Measurements from ENCODE around the gene MAP2K3.
A peak's percentile ranks its signal among the peaks of the same experiment; 100 is the strongest.

The MAP2K3 gene

DNA sequence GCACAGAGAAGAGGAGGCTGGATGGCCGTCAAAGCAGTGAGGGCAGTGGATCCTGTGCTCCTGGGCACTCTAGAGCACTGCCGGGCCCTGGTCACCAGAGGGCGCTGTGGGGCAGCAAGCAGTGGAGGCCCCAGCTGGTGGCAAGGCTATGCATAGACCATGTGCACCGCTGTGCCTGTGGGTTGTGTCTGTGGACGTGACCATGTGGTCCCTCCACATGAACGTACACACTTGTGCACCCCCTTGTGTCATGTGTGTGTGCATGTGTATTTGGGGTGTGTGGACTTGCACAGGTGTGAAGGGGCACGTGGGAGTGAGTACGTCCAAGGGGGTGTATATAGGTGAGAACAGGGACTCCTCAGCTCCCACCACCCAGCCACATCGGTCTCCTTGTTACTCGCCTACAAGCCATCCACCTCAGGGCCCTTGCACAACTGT is 4.4 kb upstream of the MAP2K3 start:
- Histone ChIP-seq H3K4me3 (ENCODE audit: low read length in 2 of 2) (no peak overlapping the region), H3K9me3 (replicated peaks in 1 of 2; ENCODE audit: control insufficient read depth in 2 of 2, insufficient read depth in 1 of 2, low read depth in 1 of 2, low read length in 2 of 2) (no peaks in the 10 kb centered on the region), H2AFZ (ENCODE audit: low read length) (peak overlapping the region; percentile 63), H2BK5ac (ENCODE audit: low read length) (no peak overlapping the region), H3K18ac (ENCODE audit: low read length) (peak overlapping the region; percentile 74), H3K27me3 (ENCODE audit: control insufficient read depth in 3 of 3, insufficient read depth in 3 of 3, low read depth in 1 of 3, low read length in 3 of 3) (peaks cover 2 to 62% (median 38%) of the 10 kb centered on the region in 3 experiments), H2AK5ac (ENCODE audit: low read depth, low read length) (peak overlapping the region; percentile 47), H4K8ac (ENCODE audit: low read depth, low read length) (no peak overlapping the region), H3K36me3 (replicated peaks in 1 of 2; ENCODE audit: control insufficient read depth in 2 of 2, insufficient read depth in 2 of 2, low read length in 2 of 2) (no peaks in the 10 kb centered on the region), H3K23ac (ENCODE audit: low read depth, low read length, poor library complexity) (no peak overlapping the region), H3K14ac (ENCODE audit: low read length) (no peak overlapping the region), H3K4me2 (ENCODE audit: insufficient read depth, low read length, poor library complexity, severe bottlenecking) (no peak overlapping the region), H2BK15ac (ENCODE audit: low read length) (no peak overlapping the region), H3K4me1 (ENCODE audit: control insufficient read depth in 2 of 2, insufficient read depth in 1 of 2, low read depth in 1 of 2, low read length in 2 of 2) (peaks cover 4 to 10% of the 10 kb centered on the region in 2 donors), H2BK120ac (ENCODE audit: low read depth, low read length) (no peak overlapping the region), H3K9ac (ENCODE audit: low read depth, low read length, poor library complexity) (peak overlapping the region; percentile 61), H3K79me1 (ENCODE audit: low read depth, low read length) (peaks cover under 1% of the 10 kb centered on the region), H3K4ac (ENCODE audit: low read length) (no peak overlapping the region), H2BK12ac (ENCODE audit: low read length) (no peak overlapping the region), H3K27ac (replicated peaks; ENCODE audit: low read length) (no peak overlapping the region), H4K91ac (ENCODE audit: low read depth, low read length, poor library complexity) (no peak overlapping the region)
- DNase-seq (ENCODE audit: low spot score): peak; percentile 72
- no CpG with 5 or more reads among the region's 10 CpGs for WGBS, 2 donors (ENCODE audit: extremely low coverage in 2 of 2, insufficient read length in 2 of 2, insufficient replicate concordance in 1 of 2)

DNA sequence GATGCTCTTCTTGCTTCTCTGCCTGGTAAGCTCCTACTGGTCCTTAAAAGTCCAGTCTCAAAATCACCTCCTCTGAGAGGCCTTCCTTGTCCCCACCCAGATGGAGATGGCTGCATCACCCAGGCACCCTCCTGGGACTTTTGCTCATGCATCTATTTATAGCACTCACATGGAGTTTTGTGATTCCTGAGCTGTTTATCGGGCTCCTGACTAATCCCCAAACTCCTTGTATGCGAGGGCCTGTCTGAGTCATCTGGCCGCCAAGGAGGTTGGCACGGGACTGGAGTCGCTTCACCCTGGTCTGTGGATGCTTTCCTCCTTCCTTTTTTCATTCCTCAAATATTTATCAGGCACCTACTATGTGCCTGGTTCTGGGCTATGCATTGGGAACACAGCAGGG is 2.3 kb upstream of the MAP2K3 start:
- H3K4me3 ChIP-seq (ENCODE audit: low read length in 2 of 2): no peak overlapping the region
- no peak overlapping the region for H3K14ac ChIP-seq (ENCODE audit: low read length)
- no peak overlapping the region for H2BK5ac ChIP-seq (ENCODE audit: low read length)
- H3K27me3 ChIP-seq (ENCODE audit: control insufficient read depth in 3 of 3, insufficient read depth in 3 of 3, low read depth in 1 of 3, low read length in 3 of 3): peaks cover 0 to 49% (median 22%) of the 10 kb centered on the region in 3 experiments
- no peak overlapping the region for H4K91ac ChIP-seq (ENCODE audit: low read depth, low read length, poor library complexity)
- no peak overlapping the region for H2AK5ac ChIP-seq (ENCODE audit: low read depth, low read length)
- H3K27ac ChIP-seq (replicated peaks; ENCODE audit: low read length): no peak overlapping the region
- H2BK120ac ChIP-seq (ENCODE audit: low read depth, low read length): no peak overlapping the region
- H2BK12ac ChIP-seq (ENCODE audit: low read length): no peak overlapping the region
- peaks cover 12 to 24% of the 10 kb centered on the region in 2 donors for H3K4me1 ChIP-seq (ENCODE audit: control insufficient read depth in 2 of 2, insufficient read depth in 1 of 2, low read depth in 1 of 2, low read length in 2 of 2)
- no peak overlapping the region for H4K8ac ChIP-seq (ENCODE audit: low read depth, low read length)
- H3K4me2 ChIP-seq (ENCODE audit: insufficient read depth, low read length, poor library complexity, severe bottlenecking): no peak overlapping the region
- H3K9ac ChIP-seq (ENCODE audit: low read depth, low read length, poor library complexity): no peak overlapping the region
- H3K36me3 ChIP-seq (replicated peaks in 1 of 2; ENCODE audit: control insufficient read depth in 2 of 2, insufficient read depth in 2 of 2, low read length in 2 of 2): no peaks in the 10 kb centered on the region
- no peak overlapping the region for H2AFZ ChIP-seq (ENCODE audit: low read length)
- no CpG with 5 or more reads among the region's 5 CpGs for WGBS, 2 donors (ENCODE audit: extremely low coverage in 2 of 2, insufficient read length in 2 of 2, insufficient replicate concordance in 1 of 2)
- no peak overlapping the region for H2BK15ac ChIP-seq (ENCODE audit: low read length)
- no peak overlapping the region for H3K18ac ChIP-seq (ENCODE audit: low read length)
- no peak overlapping the region for H3K4ac ChIP-seq (ENCODE audit: low read length)
- H3K79me1 ChIP-seq (ENCODE audit: low read depth, low read length): peaks cover 1% of the 10 kb centered on the region
- DNase-seq (ENCODE audit: low spot score): no peak
- no peak overlapping the region for H3K23ac ChIP-seq (ENCODE audit: low read depth, low read length, poor library complexity)
- no peaks in the 10 kb centered on the region for H3K9me3 ChIP-seq (replicated peaks in 1 of 2; ENCODE audit: control insufficient read depth in 2 of 2, insufficient read depth in 1 of 2, low read depth in 1 of 2, low read length in 2 of 2)

DNA sequence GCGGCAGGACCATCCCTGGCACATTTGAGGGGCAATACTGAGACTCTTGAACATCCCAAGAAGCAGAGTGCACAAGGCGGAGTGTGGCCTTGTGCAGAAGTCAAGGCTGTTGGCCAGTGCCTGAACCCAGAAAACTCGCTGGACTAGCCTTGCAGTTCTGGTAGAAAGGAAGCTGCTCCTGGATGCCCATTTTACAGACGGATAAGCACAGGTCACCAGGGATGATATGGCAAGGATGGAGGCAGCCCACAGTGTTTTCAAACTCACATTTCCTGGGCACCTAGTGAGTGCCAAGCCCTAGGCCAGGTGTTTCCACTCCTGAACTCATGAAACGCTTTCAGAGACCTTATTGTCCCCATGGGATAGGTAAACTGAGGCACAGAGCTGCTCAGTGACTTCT is 1.7 kb upstream of the MAP2K3 start:
- Histone ChIP-seq H3K4ac (ENCODE audit: low read length) (no peak overlapping the region), H4K91ac (ENCODE audit: low read depth, low read length, poor library complexity) (no peak overlapping the region), H3K27me3 (ENCODE audit: control insufficient read depth in 3 of 3, insufficient read depth in 3 of 3, low read depth in 1 of 3, low read length in 3 of 3) (peaks cover 0 to 44% (median 20%) of the 10 kb centered on the region in 3 experiments), H3K23ac (ENCODE audit: low read depth, low read length, poor library complexity) (no peak overlapping the region), H2AK5ac (ENCODE audit: low read depth, low read length) (peak overlapping the region; percentile 30), H3K18ac (ENCODE audit: low read length) (no peak overlapping the region), H3K4me2 (ENCODE audit: insufficient read depth, low read length, poor library complexity, severe bottlenecking) (no peak overlapping the region), H3K36me3 (replicated peaks in 1 of 2; ENCODE audit: control insufficient read depth in 2 of 2, insufficient read depth in 2 of 2, low read length in 2 of 2) (no peaks in the 10 kb centered on the region), H4K8ac (ENCODE audit: low read depth, low read length) (no peak overlapping the region), H3K14ac (ENCODE audit: low read length) (no peak overlapping the region), H3K4me1 (ENCODE audit: control insufficient read depth in 2 of 2, insufficient read depth in 1 of 2, low read depth in 1 of 2, low read length in 2 of 2) (peaks cover 12 to 24% of the 10 kb centered on the region in 2 donors), H2BK15ac (ENCODE audit: low read length) (no peak overlapping the region), H3K9ac (ENCODE audit: low read depth, low read length, poor library complexity) (no peak overlapping the region), H2BK12ac (ENCODE audit: low read length) (no peak overlapping the region), H3K27ac (replicated peaks; ENCODE audit: low read length) (no peak overlapping the region), H2BK5ac (ENCODE audit: low read length) (peak overlapping the region; percentile 11), H3K79me1 (ENCODE audit: low read depth, low read length) (peaks cover 1% of the 10 kb centered on the region), H2BK120ac (ENCODE audit: low read depth, low read length) (no peak overlapping the region), H3K9me3 (replicated peaks in 1 of 2; ENCODE audit: control insufficient read depth in 2 of 2, insufficient read depth in 1 of 2, low read depth in 1 of 2, low read length in 2 of 2) (no peaks in the 10 kb centered on the region), H2AFZ (ENCODE audit: low read length) (no peak overlapping the region), H3K4me3 (ENCODE audit: low read length in 2 of 2) (no peak overlapping the region)
- WGBS, 2 donors (ENCODE audit: extremely low coverage in 2 of 2, insufficient read length in 2 of 2, insufficient replicate concordance in 1 of 2): no CpG with 5 or more reads among the region's 5 CpGs
- no peak for DNase-seq (ENCODE audit: low spot score)

DNA sequence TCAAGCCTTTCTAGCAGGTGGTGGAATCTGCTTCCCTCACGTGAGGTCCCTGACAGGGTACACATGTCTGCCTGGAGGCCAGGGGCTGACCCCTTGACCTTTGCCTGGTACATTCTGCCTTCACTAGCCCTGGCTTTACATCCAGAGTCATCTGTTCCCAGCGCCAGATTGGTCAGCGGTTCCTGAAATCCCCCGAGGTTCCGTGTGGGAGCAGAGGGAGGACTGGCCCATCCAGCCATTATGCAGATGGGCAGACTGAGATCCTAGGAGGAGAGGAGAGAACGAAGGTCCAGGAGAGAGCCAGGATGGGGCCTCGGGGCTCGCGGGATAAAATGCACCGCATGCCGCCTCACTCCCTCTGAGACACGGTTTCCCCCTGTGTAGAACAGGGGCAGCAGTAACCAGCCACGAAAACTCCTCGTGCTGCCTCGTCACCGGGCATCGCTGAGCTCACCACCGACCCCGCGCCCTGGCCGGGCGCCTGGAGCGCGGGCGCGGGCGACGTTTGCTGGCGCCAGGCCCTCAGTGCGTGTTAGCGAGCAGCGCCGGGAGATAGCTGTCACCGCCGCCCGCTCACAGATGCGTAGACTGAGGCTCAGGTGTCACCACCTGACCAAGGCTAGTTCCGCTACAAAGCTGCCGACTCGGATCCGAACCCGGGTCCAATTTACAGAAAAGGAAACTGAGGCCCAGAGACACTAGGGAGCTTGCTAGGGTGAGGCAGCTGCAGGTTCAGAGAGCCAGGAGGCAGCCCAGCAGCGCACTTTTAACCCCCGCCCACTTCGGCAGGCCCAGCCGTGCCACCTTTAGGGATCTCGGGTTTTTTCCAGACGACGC is 811 bp upstream of the MAP2K3 start:
- Histone ChIP-seq H3K4ac (ENCODE audit: low read length) (no peak overlapping the region), H3K9me3 (replicated peaks in 1 of 2; ENCODE audit: control insufficient read depth in 2 of 2, insufficient read depth in 1 of 2, low read depth in 1 of 2, low read length in 2 of 2) (no peaks in the 10 kb centered on the region), H2BK120ac (ENCODE audit: low read depth, low read length) (no peak overlapping the region), H4K8ac (ENCODE audit: low read depth, low read length) (no peak overlapping the region), H3K36me3 (replicated peaks in 1 of 2; ENCODE audit: control insufficient read depth in 2 of 2, insufficient read depth in 2 of 2, low read length in 2 of 2) (no peaks in the 10 kb centered on the region), H2BK15ac (ENCODE audit: low read length) (no peak overlapping the region), H2AFZ (ENCODE audit: low read length) (peak overlapping the region; percentile 96), H3K9ac (ENCODE audit: low read depth, low read length, poor library complexity) (peak overlapping the region; percentile 14), H3K4me3 (ENCODE audit: low read length in 2 of 2) (peak overlapping the region; percentile 49 to 77), H3K4me2 (ENCODE audit: insufficient read depth, low read length, poor library complexity, severe bottlenecking) (peak overlapping the region; percentile 95), H2BK5ac (ENCODE audit: low read length) (peak overlapping the region; percentile 11), H3K18ac (ENCODE audit: low read length) (peak overlapping the region; percentile 84), H3K23ac (ENCODE audit: low read depth, low read length, poor library complexity) (peak overlapping the region; percentile 65), H4K91ac (ENCODE audit: low read depth, low read length, poor library complexity) (no peak overlapping the region), H3K4me1 (ENCODE audit: control insufficient read depth in 2 of 2, insufficient read depth in 1 of 2, low read depth in 1 of 2, low read length in 2 of 2) (peaks cover 12 to 24% of the 10 kb centered on the region in 2 donors), H2AK5ac (ENCODE audit: low read depth, low read length) (peak overlapping the region; percentile 30), H3K79me1 (ENCODE audit: low read depth, low read length) (peaks cover 3% of the 10 kb centered on the region), H2BK12ac (ENCODE audit: low read length) (peak overlapping the region; percentile 47), H3K27me3 (ENCODE audit: control insufficient read depth in 3 of 3, insufficient read depth in 3 of 3, low read depth in 1 of 3, low read length in 3 of 3) (peaks cover 0 to 37% (median 18%) of the 10 kb centered on the region in 3 experiments), H3K27ac (replicated peaks; ENCODE audit: low read length) (no peak overlapping the region), H3K14ac (ENCODE audit: low read length) (no peak overlapping the region)
- no CpG with 5 or more reads among the region's 49 CpGs for WGBS, 2 donors (ENCODE audit: extremely low coverage in 2 of 2, insufficient read length in 2 of 2, insufficient replicate concordance in 1 of 2)
- DNase-seq (ENCODE audit: low spot score): no peak

Data from neuronal stem cell (in vitro differentiated cells).